Activated CD4-positive, alpha-beta T cell treated with anti-CD3 and anti-CD28 coated beads, Interleukin-2, amount 10 ng/mL, durations not matched to agents 7 days and 5 days (primary cell): Measurements from ENCODE around the gene ARL8B. TPM values are rescaled to one million over a fixed set of nuclear protein-coding genes. Genes with fewer than 3 reads are reported as not detected.

Experiments used
- CTCF ChIA-PET: fragments of 350-600 bp; sonication (Branson Sonifier 250); formaldehyde crosslinking; loops from one replicate; lab custom pipeline; 2021; ENCODE audit warnings: antibody characterized with exemption; lab: Charles Lee
- POLR2A ChIA-PET: fragments of 350-600 bp; sonication (Branson Sonifier 250); formaldehyde crosslinking; loops from one replicate; lab custom pipeline; 2021; ENCODE audit warnings: antibody characterized with exemption; lab: Charles Lee
- DNase-seq: peaks from one replicate; pipeline ENCODE4 v3.0.0-alpha.2; 2020
- H3K27ac Mint-ChIP-seq: one replicate; pipeline ENCODE4 v1.8.0; 2021; ENCODE audit warnings: mild to moderate bottlenecking, moderate library complexity, mixed read lengths
- H3K27me3 Mint-ChIP-seq: one replicate; pipeline ENCODE4 v1.8.0; 2021; ENCODE audit warnings: mixed read lengths
- H3K36me3 Mint-ChIP-seq: one replicate; pipeline ENCODE4 v1.8.0; 2021; ENCODE audit warnings: low read depth, mixed read lengths
- H3K4me1 Mint-ChIP-seq: one replicate; pipeline ENCODE4 v1.8.0; 2021; ENCODE audit warnings: mixed read lengths
- H3K4me3 Mint-ChIP-seq: one replicate; pipeline ENCODE4 v1.8.0; 2021; ENCODE audit warnings: mild to moderate bottlenecking, moderate library complexity, mixed read lengths
- H3K9me3 Mint-ChIP-seq: one replicate; pipeline ENCODE4 v1.8.0; 2021; ENCODE audit warnings: mixed read lengths
- total RNA-seq, 2 experiments: library from RNA; stranded (reverse); gene quantifications; one replicate each; pipeline ENCODE4 v1.2.3, GENCODE V29; 2021

The ARL8B gene
- total RNA-seq, 2 experiments from 2014 or later = 41.3 to 46.4 TPM

GRCh38 chr3:5227812-5228211 lies 105.7 kb downstream of the ARL8B start:
- Mint-ChIP-seq H3K27ac (no peak overlapping the region), H3K4me3 (no peak overlapping the region), H3K27me3 (peaks cover 4% of the 10 kb centered on the region), H3K4me1 (peaks cover 3% of the 10 kb centered on the region), H3K9me3 (no peaks in the 10 kb centered on the region), H3K36me3 (no peaks in the 10 kb centered on the region)
- POLR2A ChIA-PET = no interaction called here
- no peak for DNase-seq
- CTCF ChIA-PET = interaction anchor here (1.2 kb wide), 1 partner anchor 12 kb away, joined by 3 read pairs; no protein-coding TSS in a partner anchor

GRCh38 chr3:5229414-5229813 lies 107.3 kb downstream of the ARL8B start:
- CTCF ChIA-PET = interaction anchor here (0.6 kb wide), 1 partner anchor 9 kb away, joined by 3 read pairs; no protein-coding TSS in a partner anchor
- no peaks in the 10 kb centered on the region for H3K9me3 Mint-ChIP-seq

More at GRCh38 chr3:5229414-5229813, 107.3 kb downstream of the ARL8B start:
- POLR2A ChIA-PET = no interaction called here
- H3K4me3 Mint-ChIP-seq = no peak overlapping the region
- DNase-seq = no peak
- peaks cover 4% of the 10 kb centered on the region for H3K27me3 Mint-ChIP-seq
- no peak overlapping the region for H3K27ac Mint-ChIP-seq
- H3K36me3 Mint-ChIP-seq = no peaks in the 10 kb centered on the region
- H3K4me1 Mint-ChIP-seq = peaks cover 3% of the 10 kb centered on the region

Other genes with a start within 250 kb of the ARL8B start
- 100 to 1,000 TPM; 105 to 112 TPM for gene BHLHE40, start 142.9 kb upstream of the ARL8B start, total RNA-seq
- gene EDEM1, start 65.4 kb downstream of the ARL8B start, total RNA-seq = 10 to 100 TPM; 80.1 to 94.1 TPM